ENCODE data around the gene HOXA1.

The HOXA1 gene

DNA sequence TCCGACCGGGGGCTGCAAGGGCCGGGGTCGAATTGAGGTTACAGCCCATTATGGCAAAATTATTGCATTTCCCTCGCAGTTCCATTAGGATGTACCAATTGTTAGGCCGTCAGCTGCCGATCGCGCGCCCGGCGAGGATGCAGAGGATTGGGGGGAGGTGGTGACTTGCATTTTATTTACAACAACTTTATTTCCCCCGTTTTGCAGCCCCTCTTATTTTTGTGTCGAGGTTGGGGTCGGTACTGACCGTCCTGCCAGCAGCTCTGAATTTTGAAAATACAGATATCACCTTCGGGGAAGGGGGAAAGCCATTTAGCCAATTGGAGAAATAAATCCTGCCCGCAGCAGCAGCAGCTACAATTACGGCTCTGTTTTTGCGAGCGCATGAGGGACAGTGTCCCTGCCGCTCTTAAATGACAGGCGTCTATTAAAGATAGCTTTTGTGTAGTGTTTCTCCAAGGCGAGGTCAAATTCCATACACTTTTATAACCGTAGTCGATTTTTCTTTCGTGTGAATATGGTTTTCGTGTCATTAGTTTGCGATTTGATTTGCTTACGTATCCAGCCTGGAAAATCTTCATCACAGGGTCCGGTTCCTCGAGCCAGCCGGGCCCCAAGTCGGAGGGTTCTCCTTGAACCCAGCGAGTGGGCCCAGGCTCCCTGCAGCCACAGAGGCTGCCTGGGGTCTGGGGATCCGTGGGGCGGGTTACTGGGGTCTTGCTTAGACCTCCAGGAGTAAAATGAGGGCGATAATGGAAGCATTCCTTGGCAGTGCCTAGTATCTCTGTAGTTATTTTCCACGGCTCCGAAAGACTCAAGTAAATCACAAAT, 48.4 kb upstream of the HOXA1 start:
- Histone ChIP-seq H3K27ac (ENCODE audit: low read length) (no peak overlapping the region), H2AFZ (ENCODE audit: low read depth, low read length) (no peak overlapping the region), H3K4me1 (ENCODE audit: insufficient read depth, low read length) (peaks cover 11% of the 10 kb centered on the region), H3K36me3 (ENCODE audit: insufficient read depth, low read length) (peaks cover 13% of the 10 kb centered on the region), H3K27me3 (ENCODE audit: insufficient read depth, low read length, poor library complexity) (no peaks in the 10 kb centered on the region), H3K4me3 (ENCODE audit: low read depth in 1 of 2, low read length in 2 of 2) (no peak overlapping the region), H4K20me1 (ENCODE audit: insufficient read depth, low read length) (no peaks in the 10 kb centered on the region), H3K9me3 (ENCODE audit: insufficient read depth, low read length, severe bottlenecking) (no peaks in the 10 kb centered on the region), H3K4me2 (ENCODE audit: insufficient read depth, low read length) (no peak overlapping the region), H3K79me2 (ENCODE audit: insufficient read depth, low read length) (peaks cover 12% of the 10 kb centered on the region), H3K9ac (ENCODE audit: low read depth, low read length) (no peak overlapping the region)
- TF ChIP-seq EZH2 (IDR thresholded peaks at IDR 0.05; ENCODE audit: borderline replicate concordance, low read depth, low read length, severe bottlenecking), result no peak
- TF ChIP-seq, protein P1, sequence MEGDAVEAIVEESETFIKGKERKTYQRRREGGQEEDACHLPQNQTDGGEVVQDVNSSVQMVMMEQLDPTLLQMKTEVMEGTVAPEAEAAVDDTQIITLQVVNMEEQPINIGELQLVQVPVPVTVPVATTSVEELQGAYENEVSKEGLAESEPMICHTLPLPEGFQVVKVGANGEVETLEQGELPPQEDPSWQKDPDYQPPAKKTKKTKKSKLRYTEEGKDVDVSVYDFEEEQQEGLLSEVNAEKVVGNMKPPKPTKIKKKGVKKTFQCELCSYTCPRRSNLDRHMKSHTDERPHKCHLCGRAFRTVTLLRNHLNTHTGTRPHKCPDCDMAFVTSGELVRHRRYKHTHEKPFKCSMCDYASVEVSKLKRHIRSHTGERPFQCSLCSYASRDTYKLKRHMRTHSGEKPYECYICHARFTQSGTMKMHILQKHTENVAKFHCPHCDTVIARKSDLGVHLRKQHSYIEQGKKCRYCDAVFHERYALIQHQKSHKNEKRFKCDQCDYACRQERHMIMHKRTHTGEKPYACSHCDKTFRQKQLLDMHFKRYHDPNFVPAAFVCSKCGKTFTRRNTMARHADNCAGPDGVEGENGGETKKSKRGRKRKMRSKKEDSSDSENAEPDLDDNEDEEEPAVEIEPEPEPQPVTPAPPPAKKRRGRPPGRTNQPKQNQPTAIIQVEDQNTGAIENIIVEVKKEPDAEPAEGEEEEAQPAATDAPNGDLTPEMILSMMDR (IDR thresholded peaks at IDR 0.05; ENCODE audit: borderline replicate concordance, extremely low read depth, low read length, poor library complexity, severe bottlenecking), result no peak
- DNase-seq, result no peak
- ATAC-seq (ENCODE audit: insufficient read depth, low read depth), result no peak

DNA sequence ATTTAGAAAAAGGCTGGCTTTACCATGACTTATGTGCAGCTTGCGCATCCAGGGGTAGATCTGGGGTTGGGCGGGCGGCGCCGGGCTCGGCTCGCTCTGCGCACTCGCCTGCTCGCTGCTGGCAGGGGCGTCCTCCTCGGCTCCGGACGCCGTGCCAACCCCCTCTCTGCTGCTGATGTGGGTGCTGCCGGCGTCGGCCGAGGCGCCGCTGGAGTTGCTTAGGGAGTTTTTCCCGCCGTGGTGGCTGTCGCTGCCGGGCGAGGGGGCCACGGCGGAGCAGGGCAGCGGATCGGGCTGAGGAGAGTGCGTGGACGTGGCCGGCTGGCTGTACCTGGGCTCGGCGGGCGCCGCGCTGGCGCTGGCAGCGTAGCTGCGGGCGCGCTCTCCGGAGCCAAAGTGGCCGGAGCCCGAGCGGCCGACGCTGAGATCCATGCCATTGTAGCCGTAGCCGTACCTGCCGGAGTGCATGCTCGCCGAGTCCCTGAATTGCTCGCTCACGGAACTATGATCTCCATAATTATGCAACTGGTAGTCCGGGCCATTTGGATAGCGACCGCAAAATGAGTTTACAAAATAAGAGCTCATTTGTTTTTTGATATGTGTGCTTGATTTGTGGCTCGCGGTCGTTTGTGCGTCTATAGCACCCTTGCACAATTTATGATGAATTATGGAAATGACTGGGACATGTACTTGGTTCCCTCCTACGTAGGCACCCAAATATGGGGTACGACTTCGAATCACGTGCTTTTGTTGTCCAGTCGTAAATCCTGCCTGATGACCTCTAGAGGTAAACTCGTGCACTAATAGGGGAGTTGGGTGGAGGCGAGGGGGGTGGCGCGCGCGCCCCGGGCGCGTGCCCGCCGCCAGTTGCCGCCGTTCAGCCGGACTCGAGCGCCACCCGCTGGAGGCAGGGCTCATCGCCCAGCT, 47.5 kb upstream of the HOXA1 start, which contains the start of gene HOXA5:
TSS of gene HOXA5 (minus strand) at position 659 of the 927 bp plus-strand sequence. CDS start at position 585, 74 bp downstream.
- H3K27me3 ChIP-seq (ENCODE audit: insufficient read depth, low read length, poor library complexity), result no peaks in the 10 kb centered on the region
- H4K20me1 ChIP-seq (ENCODE audit: insufficient read depth, low read length), result no peaks in the 10 kb centered on the region
- H3K9ac ChIP-seq (ENCODE audit: low read depth, low read length), result no peak within 1 kb of the TSS
- DNase-seq (no peak), ATAC-seq (ENCODE audit: insufficient read depth, low read depth) (no peak)
- H2AFZ ChIP-seq (ENCODE audit: low read depth, low read length), result no peak within 1 kb of the TSS
- peaks cover 3% of the 10 kb centered on the region for H3K79me2 ChIP-seq (ENCODE audit: insufficient read depth, low read length)
- H3K4me3 ChIP-seq (ENCODE audit: low read depth in 1 of 2, low read length in 2 of 2), result no peak within 1 kb of the TSS
- peaks cover 13% of the 10 kb centered on the region for H3K36me3 ChIP-seq (ENCODE audit: insufficient read depth, low read length)
- no peak within 1 kb of the TSS for H3K4me2 ChIP-seq (ENCODE audit: insufficient read depth, low read length)
- no peaks in the 10 kb centered on the region for H3K9me3 ChIP-seq (ENCODE audit: insufficient read depth, low read length, severe bottlenecking)
- TF ChIP-seq, protein P1 (IDR thresholded peaks at IDR 0.05; ENCODE audit: borderline replicate concordance, extremely low read depth, low read length, poor library complexity, severe bottlenecking), result peak; percentile 10
- no peak for TF ChIP-seq EZH2 (IDR thresholded peaks at IDR 0.05; ENCODE audit: borderline replicate concordance, low read depth, low read length, severe bottlenecking)
- no peak within 1 kb of the TSS for H3K27ac ChIP-seq (ENCODE audit: low read length)
- H3K4me1 ChIP-seq (ENCODE audit: insufficient read depth, low read length), result peaks cover 2% of the 10 kb centered on the region

DNA sequence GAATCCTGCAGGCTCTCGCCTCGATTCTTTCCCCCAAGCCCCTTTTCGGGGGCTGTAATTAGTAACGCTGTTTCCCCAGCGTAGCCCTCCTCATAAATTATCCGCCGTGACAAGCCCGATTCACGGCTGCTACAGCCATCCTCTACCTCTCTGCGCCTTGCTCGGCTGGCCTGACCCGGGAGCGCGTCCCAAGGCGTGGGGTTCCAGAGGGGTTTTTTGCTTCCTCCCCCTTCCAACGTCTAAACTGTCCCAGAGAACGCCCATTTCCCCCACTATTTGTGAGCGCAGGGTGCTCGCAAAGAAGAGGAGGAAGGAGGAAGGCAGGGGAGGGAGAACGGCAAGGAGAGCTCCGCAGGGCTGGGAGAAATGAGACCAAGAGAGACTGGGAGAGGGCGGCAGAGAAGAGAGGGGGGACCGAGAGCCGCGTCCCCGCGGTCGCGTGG, 46.8 kb upstream of the HOXA1 start:
- Histone ChIP-seq H3K27ac (ENCODE audit: low read length) (no peak overlapping the region), H3K4me1 (ENCODE audit: insufficient read depth, low read length) (no peaks in the 10 kb centered on the region), H3K9me3 (ENCODE audit: insufficient read depth, low read length, severe bottlenecking) (no peaks in the 10 kb centered on the region), H3K4me2 (ENCODE audit: insufficient read depth, low read length) (no peak overlapping the region), H2AFZ (ENCODE audit: low read depth, low read length) (no peak overlapping the region), H3K79me2 (ENCODE audit: insufficient read depth, low read length) (no peaks in the 10 kb centered on the region), H3K27me3 (ENCODE audit: insufficient read depth, low read length, poor library complexity) (no peaks in the 10 kb centered on the region), H3K4me3 (ENCODE audit: low read depth in 1 of 2, low read length in 2 of 2) (no peak overlapping the region), H4K20me1 (ENCODE audit: insufficient read depth, low read length) (no peaks in the 10 kb centered on the region), H3K36me3 (ENCODE audit: insufficient read depth, low read length) (peaks cover 13% of the 10 kb centered on the region), H3K9ac (ENCODE audit: low read depth, low read length) (no peak overlapping the region)
- ATAC-seq (ENCODE audit: insufficient read depth, low read depth) (no peak), DNase-seq (no peak)
- TF ChIP-seq EZH2 (IDR thresholded peaks at IDR 0.05; ENCODE audit: borderline replicate concordance, low read depth, low read length, severe bottlenecking), result no peak
- TF ChIP-seq, protein P1 (IDR thresholded peaks at IDR 0.05; ENCODE audit: borderline replicate concordance, extremely low read depth, low read length, poor library complexity, severe bottlenecking), result no peak

Measured in DND-41 (cell line).